ENCODE measurements around the gene G3BP2. TPM values are rescaled to one million over a fixed set of nuclear protein-coding genes. Genes with fewer than 3 reads are reported as not detected.
"Not testable (repeated sequence)": the region's sequence is repeated elsewhere in the genome, so short reads cannot be mapped to it uniquely, and the experiment has no call there.

G3BP2 gene
- total RNA-seq, 1 donor from 2014 or later: 175 TPM

DNA sequence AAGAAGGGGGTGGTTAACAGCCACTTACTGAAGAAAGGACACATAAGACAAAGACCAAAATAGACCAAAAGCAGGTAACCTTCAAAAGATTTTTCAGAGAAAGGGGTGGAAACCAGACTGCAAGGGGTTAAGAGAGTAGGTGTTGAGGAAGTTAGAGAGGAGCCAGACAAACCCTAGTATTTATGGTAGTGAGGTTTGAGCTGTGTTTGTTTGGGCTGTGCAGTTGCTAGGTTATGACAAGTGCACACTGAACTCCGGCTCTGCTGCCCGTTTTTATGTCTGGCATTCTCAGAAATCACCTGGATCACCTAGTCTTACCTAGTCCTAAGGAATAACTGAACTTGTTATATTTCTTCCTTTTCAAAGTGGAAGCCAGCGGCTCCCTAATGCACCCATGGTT lies 22.9 kb upstream of the G3BP2 start:
- Mint-ChIP-seq H3K27ac (no peak overlapping the region), H3K36me3 (peaks cover 15% of the 10 kb centered on the region)
- TF ChIP-seq, protein P1, sequence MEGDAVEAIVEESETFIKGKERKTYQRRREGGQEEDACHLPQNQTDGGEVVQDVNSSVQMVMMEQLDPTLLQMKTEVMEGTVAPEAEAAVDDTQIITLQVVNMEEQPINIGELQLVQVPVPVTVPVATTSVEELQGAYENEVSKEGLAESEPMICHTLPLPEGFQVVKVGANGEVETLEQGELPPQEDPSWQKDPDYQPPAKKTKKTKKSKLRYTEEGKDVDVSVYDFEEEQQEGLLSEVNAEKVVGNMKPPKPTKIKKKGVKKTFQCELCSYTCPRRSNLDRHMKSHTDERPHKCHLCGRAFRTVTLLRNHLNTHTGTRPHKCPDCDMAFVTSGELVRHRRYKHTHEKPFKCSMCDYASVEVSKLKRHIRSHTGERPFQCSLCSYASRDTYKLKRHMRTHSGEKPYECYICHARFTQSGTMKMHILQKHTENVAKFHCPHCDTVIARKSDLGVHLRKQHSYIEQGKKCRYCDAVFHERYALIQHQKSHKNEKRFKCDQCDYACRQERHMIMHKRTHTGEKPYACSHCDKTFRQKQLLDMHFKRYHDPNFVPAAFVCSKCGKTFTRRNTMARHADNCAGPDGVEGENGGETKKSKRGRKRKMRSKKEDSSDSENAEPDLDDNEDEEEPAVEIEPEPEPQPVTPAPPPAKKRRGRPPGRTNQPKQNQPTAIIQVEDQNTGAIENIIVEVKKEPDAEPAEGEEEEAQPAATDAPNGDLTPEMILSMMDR (IDR thresholded peaks at IDR 0.05; ENCODE audit: unreplicated experiment): no peak

DNA sequence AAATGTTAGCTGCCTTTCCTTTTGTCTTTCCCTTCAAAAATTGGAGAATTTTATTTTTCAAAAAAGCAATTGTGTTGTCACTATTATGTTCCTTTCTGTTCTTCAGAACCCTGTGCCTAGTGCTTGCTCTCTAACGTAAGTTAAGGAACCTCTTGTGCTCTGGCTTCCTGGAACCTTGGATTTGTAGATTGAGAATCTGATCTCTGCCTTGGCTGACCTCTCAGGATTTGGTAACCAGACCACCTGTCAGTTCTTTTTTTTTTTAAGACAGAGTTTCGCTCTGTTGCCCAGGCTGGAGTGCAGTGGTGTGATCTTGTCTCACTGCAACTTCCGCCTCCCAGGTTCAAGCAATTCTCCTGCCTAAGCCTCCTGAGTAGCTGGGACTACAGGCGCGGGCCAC lies 18.9 kb upstream of the G3BP2 start:
- H3K36me3 Mint-ChIP-seq: peaks cover 21% of the 10 kb centered on the region
- DNase-seq (ENCODE audit: low spot score in 2 of 2, unreplicated experiment in 2 of 2); H3K4me1 Mint-ChIP-seq; H3K27me3 Mint-ChIP-seq (ENCODE audit: low read depth); H3K9me3 Mint-ChIP-seq; H3K27ac Mint-ChIP-seq; H3K4me3 Mint-ChIP-seq: not testable (repeated sequence)

More for the DNA sequence above, 22.9 kb upstream of the G3BP2 start:
- H3K9me3 Mint-ChIP-seq: peaks cover 4% of the 10 kb centered on the region
- no peaks in the 10 kb centered on the region for H3K4me1 Mint-ChIP-seq
- DNase-seq (ENCODE audit: low spot score in 2 of 2, unreplicated experiment in 2 of 2): no peak
- no peaks in the 10 kb centered on the region for H3K27me3 Mint-ChIP-seq (ENCODE audit: low read depth)
- no peak overlapping the region for H3K4me3 Mint-ChIP-seq

DNA sequence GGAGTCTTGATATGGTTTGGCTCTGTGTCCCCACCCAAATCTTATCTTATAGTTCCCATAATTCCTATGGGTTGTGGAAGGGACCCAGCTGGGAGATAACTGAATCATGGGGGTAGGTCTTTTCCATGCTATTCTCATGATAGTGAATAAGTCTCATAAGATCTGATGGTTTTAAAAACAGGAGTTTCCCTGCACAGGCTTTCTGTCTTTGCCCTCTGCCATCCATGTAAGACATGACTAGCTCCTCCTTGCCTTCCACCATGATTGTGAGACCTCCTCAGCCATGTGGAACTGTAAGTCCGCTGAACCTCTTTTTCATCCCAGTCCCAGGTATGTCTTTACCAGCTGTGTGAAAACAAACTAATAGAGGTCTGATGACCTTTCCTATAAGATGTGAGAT lies 13.9 kb upstream of the G3BP2 start:
- not testable (repeated sequence) for H3K27me3 Mint-ChIP-seq (ENCODE audit: low read depth); H3K4me3 Mint-ChIP-seq; H3K9me3 Mint-ChIP-seq; H3K27ac Mint-ChIP-seq; H3K4me1 Mint-ChIP-seq; DNase-seq (ENCODE audit: low spot score in 2 of 2, unreplicated experiment in 2 of 2)
- peaks cover 12% of the 10 kb centered on the region for H3K36me3 Mint-ChIP-seq

DNA sequence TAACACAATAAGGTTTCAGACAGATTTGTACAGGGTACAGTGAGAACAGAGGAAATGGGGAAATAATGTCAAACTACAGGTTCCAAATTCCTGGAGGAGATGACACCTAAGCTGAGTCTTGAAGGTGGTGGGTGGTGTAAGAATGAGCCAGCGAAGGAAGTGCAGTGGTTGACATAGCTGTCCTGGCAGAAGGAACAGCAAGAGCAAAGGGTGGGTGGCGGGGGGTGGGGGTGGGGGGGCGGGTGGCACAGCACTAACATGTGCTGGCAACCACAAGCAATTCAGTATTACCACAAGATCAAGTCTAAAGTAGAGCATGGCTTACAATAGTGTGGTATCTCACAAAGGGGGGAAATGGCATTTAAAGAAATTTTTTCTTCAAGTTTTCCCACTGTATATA lies 13.1 kb upstream of the G3BP2 start:
- H3K9me3 Mint-ChIP-seq: peaks cover 5% of the 10 kb centered on the region
- no peak overlapping the region for H3K27ac Mint-ChIP-seq
- peaks cover 8% of the 10 kb centered on the region for H3K36me3 Mint-ChIP-seq
- H3K4me1 Mint-ChIP-seq: peaks cover 2% of the 10 kb centered on the region
- DNase-seq (ENCODE audit: low spot score in 2 of 2, unreplicated experiment in 2 of 2): no peak
- H3K27me3 Mint-ChIP-seq (ENCODE audit: low read depth): no peaks in the 10 kb centered on the region
- no peak overlapping the region for H3K4me3 Mint-ChIP-seq
- TF ChIP-seq, protein P1 (IDR thresholded peaks at IDR 0.05; ENCODE audit: unreplicated experiment): no peak

DNA sequence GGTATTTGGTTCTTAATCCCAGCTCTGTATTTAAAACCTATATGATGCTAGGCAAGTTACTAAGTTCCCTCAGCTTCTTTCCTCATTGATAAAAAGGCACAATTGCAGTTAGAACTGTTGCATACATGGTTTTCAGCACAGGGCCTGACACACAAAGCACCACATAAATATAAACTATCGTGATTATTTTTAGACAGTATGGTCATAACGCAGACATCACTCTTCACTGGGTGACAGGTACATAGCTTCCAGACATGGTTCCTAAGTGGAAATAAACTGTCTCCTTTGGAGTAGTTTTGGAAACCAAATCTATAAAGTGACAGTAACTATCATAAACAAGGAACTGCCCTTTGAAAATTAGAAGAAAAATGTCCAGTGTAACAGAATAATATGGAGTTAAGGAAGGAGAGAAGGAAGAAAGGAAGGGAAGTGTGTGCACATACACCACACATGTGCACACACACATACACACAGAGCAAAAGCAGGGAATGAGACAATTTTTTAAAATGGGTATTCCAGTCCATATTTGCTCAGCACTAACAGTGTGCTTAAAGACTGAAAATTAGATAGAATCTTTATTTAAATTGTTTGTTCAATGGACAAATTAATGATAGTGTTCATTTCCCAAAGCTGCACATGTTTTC lies 12.5 kb upstream of the G3BP2 start:
- no peak overlapping the region for H3K4me3 Mint-ChIP-seq
- TF ChIP-seq, protein P1 (IDR thresholded peaks at IDR 0.05; ENCODE audit: unreplicated experiment): no peak
- DNase-seq (ENCODE audit: low spot score in 2 of 2, unreplicated experiment in 2 of 2): no peak
- H3K36me3 Mint-ChIP-seq: peaks cover 8% of the 10 kb centered on the region
- no peak overlapping the region for H3K27ac Mint-ChIP-seq
- peaks cover 2% of the 10 kb centered on the region for H3K4me1 Mint-ChIP-seq
- no peaks in the 10 kb centered on the region for H3K27me3 Mint-ChIP-seq (ENCODE audit: low read depth)
- peaks cover 5% of the 10 kb centered on the region for H3K9me3 Mint-ChIP-seq

DNA sequence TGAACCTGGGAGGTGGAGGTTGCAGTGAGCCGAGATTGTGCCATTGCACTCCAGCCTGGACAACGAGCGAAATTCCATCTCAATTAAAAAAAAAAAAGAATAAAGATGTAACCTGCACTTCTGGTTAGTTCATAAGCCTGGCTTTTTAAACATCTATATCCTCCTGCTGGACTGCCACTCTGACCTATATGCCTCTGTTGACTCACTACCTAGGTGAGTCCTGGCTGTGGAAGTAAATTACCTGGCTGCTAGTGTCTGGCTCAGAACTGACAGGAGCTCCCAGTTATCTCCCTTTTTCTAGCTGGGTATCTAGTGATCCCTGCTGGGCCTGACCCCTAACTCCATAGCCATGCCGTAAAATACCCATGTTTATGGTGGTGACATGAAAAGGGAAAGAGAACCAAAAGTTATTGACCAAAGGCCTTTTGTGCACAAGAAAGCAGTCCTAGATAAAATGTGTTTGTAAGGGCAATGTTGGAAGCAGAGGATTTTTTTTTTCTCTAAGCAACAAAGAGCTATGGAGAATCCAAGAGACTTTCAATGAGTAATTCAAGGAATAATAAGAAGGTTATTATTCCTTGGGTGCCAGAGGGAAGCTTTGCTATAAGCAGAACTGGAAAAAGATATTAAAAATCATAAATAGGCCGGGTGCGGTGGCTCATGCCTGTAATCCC lies 10.4 kb upstream of the G3BP2 start:
- peaks cover 6% of the 10 kb centered on the region for H3K36me3 Mint-ChIP-seq
- no peaks in the 10 kb centered on the region for H3K27me3 Mint-ChIP-seq (ENCODE audit: low read depth)
- no peak overlapping the region for H3K27ac Mint-ChIP-seq
- peaks cover 5% of the 10 kb centered on the region for H3K9me3 Mint-ChIP-seq
- TF ChIP-seq, protein P1 (IDR thresholded peaks at IDR 0.05; ENCODE audit: unreplicated experiment): no peak
- H3K4me1 Mint-ChIP-seq: peaks cover 2% of the 10 kb centered on the region
- DNase-seq (ENCODE audit: low spot score in 2 of 2, unreplicated experiment in 2 of 2): no peak
- no peak overlapping the region for H3K4me3 Mint-ChIP-seq

Measured in mesothelial cell of epicardium (in vitro differentiated cells).